HepG2 (cell line): ENCODE results near the gene HMGCS2. TPM values are rescaled to one million over a fixed set of nuclear protein-coding genes. Genes with fewer than 3 reads are reported as not detected.

ENCODE experiments used
- CBX2 ChIP-seq, 2 experiments: fragments of 200-600 bp in 1 of 2; sonication (generic); formaldehyde crosslinking in 1 of 2; IDR thresholded peaks; 2 replicates each; pipeline versions ENCODE4 v1.7.0 to v1.8.1; 2018 to 2022; ENCODE audit warnings: low read depth in 2 of 2, low read length in 1 of 2, mild to moderate bottlenecking in 1 of 2, missing genetic modification reagents in 1 of 2
- EP300 ChIP-seq, 3 experiments: sonication (generic) in 1 of 3; formaldehyde crosslinking in 1 of 3; IDR thresholded peaks; 2 replicates each; pipeline versions ENCODE4 v1.5.1 to v1.6.1; 2011 to 2020; ENCODE audit warnings: low read depth in 2 of 3, low read length in 2 of 3, borderline replicate concordance in 1 of 3, improper control_type of control experiment in 1 of 3, mild to moderate bottlenecking in 1 of 3, missing genetic modification reagents in 1 of 3, moderate library complexity in 1 of 3
- ETV5 ChIP-seq: IDR thresholded peaks from 2 replicates; pipeline ENCODE4 v1.6.1; 2018; ENCODE audit warnings: missing biosample characterization, missing genetic modification reagents, inconsistent platforms, borderline replicate concordance
- FOXA1 ChIP-seq, 2 experiments: fragments of 450-650 bp in 1 of 2; sonication (generic) in 1 of 2; formaldehyde crosslinking in 1 of 2; IDR thresholded peaks; 2 replicates each; pipeline versions ENCODE4 v1.4.0 to v1.6.1; 2016 to 2020; ENCODE audit warnings: missing genetic modification reagents in 1 of 2
- GFI1 ChIP-seq: sonication (generic); formaldehyde crosslinking; IDR thresholded peaks from 2 replicates; pipeline ENCODE4 v1.5.0; 2020; ENCODE audit warnings: missing genetic modification reagents, mild to moderate bottlenecking, borderline replicate concordance
- KDM3A ChIP-seq: IDR thresholded peaks from 2 replicates; pipeline ENCODE4 v1.6.1; 2018; ENCODE audit warnings: low read depth, missing compliant biosample characterization
- KMT2B ChIP-seq: IDR thresholded peaks from 2 replicates; pipeline ENCODE4 v1.6.1; 2016; ENCODE audit warnings: missing genetic modification reagents, missing compliant biosample characterization
- LCORL ChIP-seq, 2 experiments: fragments of 450-650 bp in 1 of 2; sonication (generic) in 1 of 2; formaldehyde crosslinking in 1 of 2; IDR thresholded peaks; 2 replicates each; pipeline versions ENCODE4 v1.5.0 to v1.6.1; 2017 to 2020; ENCODE audit warnings: antibody characterized with exemption in 1 of 2, missing genetic modification reagents in 1 of 2
- MED8 ChIP-seq: sonication (generic); formaldehyde crosslinking; IDR thresholded peaks from 2 replicates; pipeline ENCODE4 v1.8.1; 2023; ENCODE audit warnings: mild to moderate bottlenecking, missing genetic modification reagents; ENCODE audit not compliant: insufficient replicate concordance
- NR3C1 ChIP-seq: sonication (generic); formaldehyde crosslinking; IDR thresholded peaks from 2 replicates; pipeline ENCODE4 v1.4.0; 2020; ENCODE audit warnings: missing genetic modification reagents
- POLR2A ChIP-seq, 2 experiments: IDR thresholded peaks; 2 replicates each; pipeline ENCODE4 v1.6.1; 2011; ENCODE audit warnings: low read depth in 2 of 2, low read length in 2 of 2, mild to moderate bottlenecking in 1 of 2, moderate library complexity in 1 of 2; ENCODE audit not compliant: insufficient read depth in 1 of 2
- PTBP1 ChIP-seq: fragments of 200-400 bp; formaldehyde crosslinking; IDR thresholded peaks from 2 replicates; pipeline ENCODE4 v1.6.1; 2018; ENCODE audit warnings: low read length, low read depth; ENCODE audit not compliant: poor library complexity, severe bottlenecking
- RXRA ChIP-seq: sonication (generic); formaldehyde crosslinking; IDR thresholded peaks from 2 replicates; pipeline ENCODE4 v1.5.1; 2020; ENCODE audit warnings: missing genetic modification reagents
- SMAD1 ChIP-seq: sonication (generic); formaldehyde crosslinking; IDR thresholded peaks from 2 replicates; pipeline ENCODE4 v1.4.0; 2020; ENCODE audit warnings: missing genetic modification reagents, low read depth, mild to moderate bottlenecking, borderline replicate concordance
- U2AF1 ChIP-seq: fragments of 200-400 bp; formaldehyde crosslinking; optimal IDR thresholded peaks from 2 replicates; pipeline ENCODE3; 2017; ENCODE audit warnings: mild to moderate bottlenecking, low read depth, low read length
- ZNF20 ChIP-seq: sonication (generic); formaldehyde crosslinking; IDR thresholded peaks from 2 replicates; pipeline ENCODE4 v1.4.0; 2020; ENCODE audit warnings: mild to moderate bottlenecking, moderate library complexity, missing genetic modification reagents
- ZNF263 ChIP-seq: sonication (generic); formaldehyde crosslinking; IDR thresholded peaks from 2 replicates; pipeline ENCODE4 v1.4.0; 2020; ENCODE audit warnings: missing genetic modification reagents
- ZNF296 ChIP-seq: sonication (generic); formaldehyde crosslinking; conservative IDR thresholded peaks from 2 replicates; pipeline ENCODE4 v1.5.0; 2020; ENCODE audit warnings: mild to moderate bottlenecking, missing genetic modification reagents
- ZNF589 ChIP-seq: sonication (generic); formaldehyde crosslinking; conservative IDR thresholded peaks from 2 replicates; pipeline ENCODE4 v1.8.0; 2022; ENCODE audit warnings: mild to moderate bottlenecking, moderate library complexity, missing genetic modification reagents
- ZNF7 ChIP-seq: IDR thresholded peaks from 2 replicates; pipeline ENCODE4 v1.6.1; 2016; ENCODE audit warnings: missing biosample characterization, missing genetic modification reagents
- ZNF75D ChIP-seq: sonication (generic); formaldehyde crosslinking; IDR thresholded peaks from 2 replicates; pipeline ENCODE4 v1.8.1; 2023; ENCODE audit warnings: missing genetic modification reagents, mild to moderate bottlenecking, borderline replicate concordance
- polyA plus RNA-seq, 8 experiments: library from polyadenylated mRNA; depleted of rRNA in 3 of 8; stranded (reverse) in 7 of 8; unstranded in 1 of 8; fragments of >200 nt; fragmentation: Illumina TruSeq in 4 of 8; extraction: Trizol in 4 of 8; gene quantifications; 2 replicates each; pipeline versions ENCODE4 v1.2.1 to v1.2.3, GENCODE V29; 2011 to 2016; ENCODE audit warnings: low read depth in 4 of 8, missing spikeins in 1 of 8, mixed read lengths in 1 of 8; ENCODE audit not compliant: insufficient read depth in 1 of 8
- total RNA-seq, 5 experiments: library from RNA; depleted of rRNA; stranded (reverse); fragments of >200 nt; fragmentation: Illumina TruSeq; extraction: Trizol; gene quantifications; 2 replicates each; pipeline ENCODE4 v1.2.3, GENCODE V29; 2016; ENCODE audit warnings: low read depth in 1 of 5
- TF ChIP-seq, protein P1 (sequence below), 2 experiments: IDR thresholded peaks; 2 replicates each; pipeline ENCODE4 v1.6.1; 2011 to 2012; ENCODE audit warnings: low read length in 2 of 2, borderline replicate concordance in 1 of 2, low read depth in 1 of 2, mild to moderate bottlenecking in 1 of 2, moderate library complexity in 1 of 2
- TF ChIP-seq, protein P2 (sequence below): sonication (generic); formaldehyde crosslinking; IDR thresholded peaks from 2 replicates; pipeline ENCODE4 v1.4.0; 2020; ENCODE audit warnings: missing genetic modification reagents

Gene HMGCS2
- total and polyA plus RNA-seq, 2 of the 13 experiments (the other 11 are each of a cell fraction or from before 2014, with no cell fraction given), result 0.44 to 1.5 TPM

DNA sequence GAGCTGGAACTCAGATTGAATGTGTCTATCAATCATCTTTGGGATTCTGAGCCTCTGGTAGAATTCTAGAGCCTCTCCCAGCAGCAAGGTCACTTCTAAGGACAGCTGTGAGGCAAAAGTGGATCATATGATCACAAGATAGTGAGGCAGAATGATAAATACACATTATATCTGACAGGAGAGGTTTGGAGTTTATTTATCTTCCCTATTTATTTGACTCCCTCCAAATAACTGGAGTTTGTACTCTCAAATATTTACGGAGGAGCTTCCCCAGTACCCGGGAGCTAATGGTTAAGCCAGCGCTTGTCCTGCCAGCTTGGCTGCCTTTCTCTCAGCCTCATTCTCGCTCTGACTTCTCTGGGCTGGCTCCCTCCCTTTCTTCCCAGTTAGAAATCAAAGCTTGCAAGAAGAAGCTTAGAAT is 2.3 kb downstream of the HMGCS2 start (continued):
- TF ChIP-seq, protein P1, sequence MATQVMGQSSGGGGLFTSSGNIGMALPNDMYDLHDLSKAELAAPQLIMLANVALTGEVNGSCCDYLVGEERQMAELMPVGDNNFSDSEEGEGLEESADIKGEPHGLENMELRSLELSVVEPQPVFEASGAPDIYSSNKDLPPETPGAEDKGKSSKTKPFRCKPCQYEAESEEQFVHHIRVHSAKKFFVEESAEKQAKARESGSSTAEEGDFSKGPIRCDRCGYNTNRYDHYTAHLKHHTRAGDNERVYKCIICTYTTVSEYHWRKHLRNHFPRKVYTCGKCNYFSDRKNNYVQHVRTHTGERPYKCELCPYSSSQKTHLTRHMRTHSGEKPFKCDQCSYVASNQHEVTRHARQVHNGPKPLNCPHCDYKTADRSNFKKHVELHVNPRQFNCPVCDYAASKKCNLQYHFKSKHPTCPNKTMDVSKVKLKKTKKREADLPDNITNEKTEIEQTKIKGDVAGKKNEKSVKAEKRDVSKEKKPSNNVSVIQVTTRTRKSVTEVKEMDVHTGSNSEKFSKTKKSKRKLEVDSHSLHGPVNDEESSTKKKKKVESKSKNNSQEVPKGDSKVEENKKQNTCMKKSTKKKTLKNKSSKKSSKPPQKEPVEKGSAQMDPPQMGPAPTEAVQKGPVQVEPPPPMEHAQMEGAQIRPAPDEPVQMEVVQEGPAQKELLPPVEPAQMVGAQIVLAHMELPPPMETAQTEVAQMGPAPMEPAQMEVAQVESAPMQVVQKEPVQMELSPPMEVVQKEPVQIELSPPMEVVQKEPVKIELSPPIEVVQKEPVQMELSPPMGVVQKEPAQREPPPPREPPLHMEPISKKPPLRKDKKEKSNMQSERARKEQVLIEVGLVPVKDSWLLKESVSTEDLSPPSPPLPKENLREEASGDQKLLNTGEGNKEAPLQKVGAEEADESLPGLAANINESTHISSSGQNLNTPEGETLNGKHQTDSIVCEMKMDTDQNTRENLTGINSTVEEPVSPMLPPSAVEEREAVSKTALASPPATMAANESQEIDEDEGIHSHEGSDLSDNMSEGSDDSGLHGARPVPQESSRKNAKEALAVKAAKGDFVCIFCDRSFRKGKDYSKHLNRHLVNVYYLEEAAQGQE (IDR thresholded peaks at IDR 0.05; ENCODE audit: borderline replicate concordance in 1 of 2, low read depth in 1 of 2, low read length in 2 of 2), result peak in 1 of 2 experiments; percentile 7; a peak in 1 of 4 replicates
- TF ChIP-seq LCORL (IDR thresholded peaks at IDR 0.05) (peak; percentile 50; the same call in 1 of the 2 replicates), LCORL (CRISPR knock-in tag; IDR thresholded peaks at IDR 0.05) (peak; percentile 46; the same call in 1 of the 2 replicates), KMT2B (CRISPR knock-in tag) (no peak), U2AF1 (no peak), ZNF589 (no peak), ZNF20 (no peak), POLR2A (IDR thresholded peaks at IDR 0.05; ENCODE audit: insufficient read depth in 1 of 2, low read depth in 2 of 2, low read length in 2 of 2) (0 out of 4 replicates have a peak, but pooled peaks of 1 of the 2 experiments have one; percentile 37), MED8 (no peak), ZNF263 (CRISPR knock-in tag) (no peak), ZNF75D (CRISPR knock-in tag) (no peak), CBX2 (IDR thresholded peaks at IDR 0.05; ENCODE audit: low read depth, low read length) (no peak), CBX2 (CRISPR knock-in tag; IDR thresholded peaks at IDR 0.05; ENCODE audit: low read depth) (no peak), KDM3A (no peak), ZNF7 (CRISPR knock-in tag) (no peak), SMAD1 (CRISPR knock-in tag) (no peak), GFI1 (CRISPR knock-in tag) (peak; percentile 78), RXRA (peak; percentile 39; the same call in 1 of the 2 replicates), FOXA1 (IDR thresholded peaks at IDR 0.05) (peak; percentile 81), FOXA1 (CRISPR knock-in tag; IDR thresholded peaks at IDR 0.05) (peak; percentile 87), NR3C1 (CRISPR knock-in tag) (no peak), PTBP1 (no peak), ZNF296 (CRISPR knock-in tag) (no peak), EP300 (IDR thresholded peaks at IDR 0.05; ENCODE audit: low read depth in 2 of 2, low read length in 2 of 2) (peak; percentile 33 to 91; a peak in 3 of 4 replicates), EP300 (CRISPR knock-in tag; IDR thresholded peaks at IDR 0.05; ENCODE audit: borderline replicate concordance) (no peak), ETV5 (CRISPR knock-in tag) (no peak; the same call in 1 of the 2 replicates)
- TF ChIP-seq, protein P2, sequence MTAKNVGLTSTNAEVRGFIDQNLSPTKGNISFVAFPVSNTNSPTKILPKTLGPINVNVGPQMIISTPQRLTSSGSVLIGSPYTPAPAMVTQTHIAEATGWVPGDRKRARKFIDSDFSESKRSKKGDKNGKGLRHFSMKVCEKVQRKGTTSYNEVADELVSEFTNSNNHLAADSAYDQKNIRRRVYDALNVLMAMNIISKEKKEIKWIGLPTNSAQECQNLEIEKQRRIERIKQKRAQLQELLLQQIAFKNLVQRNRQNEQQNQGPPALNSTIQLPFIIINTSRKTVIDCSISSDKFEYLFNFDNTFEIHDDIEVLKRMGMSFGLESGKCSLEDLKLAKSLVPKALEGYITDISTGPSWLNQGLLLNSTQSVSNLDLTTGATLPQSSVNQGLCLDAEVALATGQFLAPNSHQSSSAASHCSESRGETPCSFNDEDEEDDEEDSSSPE (CRISPR knock-in tag), result peak; percentile 35; the same call in 1 of the 2 replicates
